Keratinocyte (primary cell): ENCODE results near the gene TMEM125.

ENCODE experiments used
- EZH2 ChIP-seq: IDR thresholded peaks from one replicate; pipeline ENCODE4 v1.6.1; 2012; ENCODE audit warnings: inconsistent platforms, mild to moderate bottlenecking, low read length, moderate library complexity
- TF ChIP-seq, protein P1 (sequence below), 3 experiments: IDR thresholded peaks in 1 of 3; conservative IDR thresholded peaks in 1 of 3; optimal IDR thresholded peaks in 1 of 3; 2 replicates in 2 of 3; 3 replicates in 1 of 3; pipeline versions ENCODE3 to v1.5.1; 2011; ENCODE audit warnings: low read length in 3 of 3, mild to moderate bottlenecking in 3 of 3, moderate library complexity in 2 of 3, control low read depth in 1 of 3, inconsistent platforms in 1 of 3; ENCODE audit not compliant: insufficient read depth in 2 of 3; ENCODE audit errors: extremely low read depth in 1 of 3

DNA sequence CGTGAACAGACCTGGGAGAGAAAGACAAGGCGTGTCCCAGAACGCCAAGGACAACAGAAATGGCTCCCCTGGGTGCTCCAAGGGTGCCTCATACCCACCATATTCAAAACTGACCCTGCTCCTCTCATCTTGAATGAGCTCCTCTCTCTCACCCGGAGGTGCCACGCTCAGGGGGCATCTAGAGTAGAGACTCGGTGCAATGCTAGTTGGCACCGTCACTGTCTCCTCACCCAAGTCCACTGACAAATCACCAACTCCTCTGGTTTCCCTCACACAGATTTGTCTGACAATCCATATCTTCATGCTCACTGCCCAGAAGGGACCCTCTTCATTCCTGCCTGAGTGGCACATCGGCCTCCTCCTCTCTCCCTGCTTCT is 5.0 kb downstream of the TMEM125 start:
- TF ChIP-seq EZH2 = no peak
- TF ChIP-seq, protein P1, sequence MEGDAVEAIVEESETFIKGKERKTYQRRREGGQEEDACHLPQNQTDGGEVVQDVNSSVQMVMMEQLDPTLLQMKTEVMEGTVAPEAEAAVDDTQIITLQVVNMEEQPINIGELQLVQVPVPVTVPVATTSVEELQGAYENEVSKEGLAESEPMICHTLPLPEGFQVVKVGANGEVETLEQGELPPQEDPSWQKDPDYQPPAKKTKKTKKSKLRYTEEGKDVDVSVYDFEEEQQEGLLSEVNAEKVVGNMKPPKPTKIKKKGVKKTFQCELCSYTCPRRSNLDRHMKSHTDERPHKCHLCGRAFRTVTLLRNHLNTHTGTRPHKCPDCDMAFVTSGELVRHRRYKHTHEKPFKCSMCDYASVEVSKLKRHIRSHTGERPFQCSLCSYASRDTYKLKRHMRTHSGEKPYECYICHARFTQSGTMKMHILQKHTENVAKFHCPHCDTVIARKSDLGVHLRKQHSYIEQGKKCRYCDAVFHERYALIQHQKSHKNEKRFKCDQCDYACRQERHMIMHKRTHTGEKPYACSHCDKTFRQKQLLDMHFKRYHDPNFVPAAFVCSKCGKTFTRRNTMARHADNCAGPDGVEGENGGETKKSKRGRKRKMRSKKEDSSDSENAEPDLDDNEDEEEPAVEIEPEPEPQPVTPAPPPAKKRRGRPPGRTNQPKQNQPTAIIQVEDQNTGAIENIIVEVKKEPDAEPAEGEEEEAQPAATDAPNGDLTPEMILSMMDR (optimal IDR thresholded peaks at IDR 0.05 in 1 of 3, IDR thresholded peaks at IDR 0.05 in 1 of 3, conservative IDR thresholded peaks at IDR 0.05 in 1 of 3; ENCODE audit: extremely low read depth in 1 of 3, insufficient read depth in 2 of 3, low read length in 3 of 3) = no peak
